A549 (cell line): ENCODE measurements around the gene TNS3. TPM values are rescaled to one million over a fixed set of nuclear protein-coding genes. Genes with fewer than 3 reads are reported as not detected.

Experiments used
- ATAC-seq, 2 experiments: fragments of 200-7000 bp in 1 of 2; fragments of >200 bp in 1 of 2; cut with Nextera tagmentation in 1 of 2; cut with Tn5 transposase in 1 of 2; 3 replicates each; pipeline versions ENCODE4 v1.8.0 to v1.9.1; 2018 to 2020; ENCODE audit warnings: mild to moderate bottlenecking in 1 of 2, moderate library complexity in 1 of 2
- CTCF ChIA-PET: fragments of 300-600 bp; sonication (Branson Sonifier 250); formaldehyde crosslinking; extraction: SDS; loops from one replicate; lab custom pipeline; 2021; ENCODE audit warnings: antibody characterized with exemption, inconsistent platforms; lab: Yijun Ruan, JAX
- POLR2A ChIA-PET: fragments of 350-600 bp; formaldehyde crosslinking; extraction: SDS; loops from one replicate; lab custom pipeline; 2021; ENCODE audit warnings: antibody characterized with exemption, inconsistent platforms; lab: Yijun Ruan, JAX
- DNase-seq, 2 experiments: peaks; one replicate each; pipeline versions ENCODE4 v3.0.0 to v3.0.0-alpha.2; 2011 to 2016; ENCODE audit warnings: low read depth in 1 of 2, low spot score in 1 of 2
- FAIRE-seq: peaks from 2 replicates; lab custom pipeline; 2011; peaks lifted over from hg19 to GRCh38; lab: Jason Lieb, UNC
- H3K27ac ChIP-seq, 2 experiments: fragments of >200 bp; sonication (Bioruptor Twin); formaldehyde crosslinking; 3 replicates each; pipeline ENCODE4 v1.5.1; 2016 to 2017
- H3K4me1 ChIP-seq: fragments of >200 bp; sonication (Bioruptor Twin); formaldehyde crosslinking; 3 replicates; pipeline ENCODE4 v1.6.1; 2016
- H3K4me2 ChIP-seq: fragments of >200 bp; sonication (Bioruptor Twin); formaldehyde crosslinking; 3 replicates; pipeline ENCODE4 v1.6.1; 2016
- H3K4me3 ChIP-seq: fragments of >200 bp; sonication (Bioruptor Twin); formaldehyde crosslinking; 3 replicates; pipeline ENCODE4 v1.5.1; 2016
- H3K9me3 ChIP-seq: fragments of >200 bp; sonication (Bioruptor Twin); formaldehyde crosslinking; 3 replicates; pipeline ENCODE4 v1.6.1; 2016
- BCL3 ChIP-seq: fragments of >200 bp; sonication (Bioruptor Twin); formaldehyde crosslinking; IDR thresholded peaks from 3 replicates; pipeline ENCODE4 v1.6.1; 2016
- CBX2 ChIP-seq: fragments of 200-600 bp; sonication (generic); IDR thresholded peaks from 2 replicates; pipeline ENCODE4 v1.6.1; 2016; ENCODE audit warnings: low read depth, mild to moderate bottlenecking, borderline replicate concordance
- CBX8 ChIP-seq: fragments of 200-600 bp; sonication (generic); IDR thresholded peaks from 2 replicates; pipeline ENCODE4 v1.6.1; 2016
- CEBPB ChIP-seq, 2 experiments: fragments of >200 bp in 1 of 2; sonication (Bioruptor Twin) in 1 of 2; formaldehyde crosslinking in 1 of 2; IDR thresholded peaks; 2 replicates each; pipeline ENCODE4 v1.6.1; 2012 to 2016
- CHD2 ChIP-seq: fragments of 150-350 bp; IDR thresholded peaks from 2 replicates; pipeline ENCODE4 v1.6.1; 2014; ENCODE audit warnings: low read length; ENCODE audit not compliant: partially characterized antibody
- CTCF ChIP-seq: fragments of >200 bp; sonication (Bioruptor Twin); formaldehyde crosslinking; IDR thresholded peaks from 3 replicates; pipeline ENCODE4 v1.5.1; 2016
- E2F6 ChIP-seq: IDR thresholded peaks from 2 replicates; pipeline ENCODE4 v1.6.1; 2012; ENCODE audit warnings: low read depth, borderline replicate concordance
- EHF ChIP-seq: fragments of 250-450 bp; sonication (Bioruptor Pico); IDR thresholded peaks from 2 replicates; pipeline ENCODE4 v1.5.0; 2020; ENCODE audit warnings: mild to moderate bottlenecking
- FOSB ChIP-seq: fragments of 250-450 bp; sonication (Bioruptor Pico); IDR thresholded peaks from 2 replicates; pipeline ENCODE4 v1.5.0; 2020; ENCODE audit warnings: mild to moderate bottlenecking, moderate library complexity
- FOXS1 ChIP-seq: fragments of 250-450 bp; sonication (Bioruptor Pico); IDR thresholded peaks from 2 replicates; pipeline ENCODE4 v1.5.0; 2020; ENCODE audit warnings: mild to moderate bottlenecking, moderate library complexity
- HES2 ChIP-seq: fragments of >200 bp; sonication (Bioruptor Twin); formaldehyde crosslinking; IDR thresholded peaks from 2 replicates; pipeline ENCODE4 v1.6.1; 2016
- HEYL ChIP-seq: fragments of 250-450 bp; sonication (Bioruptor Pico); IDR thresholded peaks from 2 replicates; pipeline ENCODE4 v1.8.0; 2021; ENCODE audit warnings: mild to moderate bottlenecking, moderate library complexity
- HOXB13 ChIP-seq: fragments of 250-450 bp; sonication (Bioruptor Pico); IDR thresholded peaks from 2 replicates; pipeline ENCODE4 v1.5.0; 2020; ENCODE audit warnings: low read depth, mild to moderate bottlenecking, moderate library complexity
- JUNB ChIP-seq: fragments of >200 bp; sonication (Bioruptor Twin); formaldehyde crosslinking; IDR thresholded peaks from 2 replicates; pipeline ENCODE4 v1.6.1; 2016
- KDM5A ChIP-seq: fragments of 200-600 bp; sonication (generic); IDR thresholded peaks from 2 replicates; pipeline ENCODE4 v1.6.1; 2016; ENCODE audit warnings: antibody characterized with exemption, mild to moderate bottlenecking
- MAZ ChIP-seq: fragments of 150-350 bp; IDR thresholded peaks from 2 replicates; pipeline ENCODE4 v1.6.1; 2014; ENCODE audit warnings: antibody characterized with exemption, low read depth, low read length, borderline replicate concordance
- NFE2L2 ChIP-seq: fragments of 150-350 bp; conservative IDR thresholded peaks from 2 replicates; pipeline ENCODE4 v1.6.1; 2014; ENCODE audit warnings: low read length
- NPAS2 ChIP-seq: fragments of 250-450 bp; sonication (Bioruptor Pico); IDR thresholded peaks from 2 replicates; pipeline ENCODE4 v1.8.0; 2022; ENCODE audit warnings: mild to moderate bottlenecking, moderate library complexity, borderline replicate concordance
- NR3C1 ChIP-seq: fragments of >200 bp; sonication (Bioruptor Twin); formaldehyde crosslinking; IDR thresholded peaks from 3 replicates; pipeline ENCODE4 v1.6.1; 2017
- RAD21 ChIP-seq, 2 experiments: fragments of >200 bp in 1 of 2; sonication (Bioruptor Twin) in 1 of 2; formaldehyde crosslinking in 1 of 2; IDR thresholded peaks in 1 of 2; conservative IDR thresholded peaks in 1 of 2; 2 replicates in 1 of 2; 3 replicates in 1 of 2; pipeline ENCODE4 v1.6.1; 2012 to 2018; ENCODE audit warnings: inconsistent platforms in 1 of 2
- RARB ChIP-seq: fragments of 250-450 bp; sonication (Bioruptor Pico); IDR thresholded peaks from 2 replicates; pipeline ENCODE4 v1.8.0; 2021; ENCODE audit warnings: mild to moderate bottlenecking, moderate library complexity
- REST ChIP-seq: fragments of 200-600 bp; sonication (generic); IDR thresholded peaks from 2 replicates; pipeline ENCODE4 v1.6.1; 2016; ENCODE audit warnings: antibody characterized with exemption, mild to moderate bottlenecking, moderate library complexity
- RFX5 ChIP-seq: fragments of 450-650 bp; IDR thresholded peaks from 2 replicates; pipeline ENCODE4 v1.7.1; 2014; ENCODE audit warnings: antibody characterized with exemption, mild to moderate bottlenecking, moderate library complexity
- RNF2 ChIP-seq: fragments of 200-600 bp; sonication (generic); IDR thresholded peaks from 2 replicates; pipeline ENCODE4 v1.6.1; 2016; ENCODE audit warnings: low read depth, mild to moderate bottlenecking, antibody characterized with exemption, moderate library complexity, borderline replicate concordance
- SREBF2 ChIP-seq: fragments of 450-650 bp; IDR thresholded peaks from 2 replicates; pipeline ENCODE4 v1.6.1; 2014; ENCODE audit warnings: mild to moderate bottlenecking, moderate library complexity
- TFCP2L1 ChIP-seq: fragments of 250-450 bp; sonication (Bioruptor Pico); IDR thresholded peaks from 2 replicates; pipeline ENCODE4 v1.5.0; 2021; ENCODE audit warnings: mild to moderate bottlenecking
- USF2 ChIP-seq: fragments of 450-650 bp; IDR thresholded peaks from 2 replicates; pipeline ENCODE4 v1.6.1; 2014; ENCODE audit warnings: antibody characterized with exemption
- ZC3H11A ChIP-seq: fragments of 450-650 bp; IDR thresholded peaks from 2 replicates; pipeline ENCODE4 v1.6.1; 2014; ENCODE audit warnings: antibody characterized with exemption, mild to moderate bottlenecking
- ZFP36 ChIP-seq: fragments of 450-650 bp; IDR thresholded peaks from 2 replicates; pipeline ENCODE4 v1.6.1; 2014; ENCODE audit warnings: borderline replicate concordance; ENCODE audit not compliant: partially characterized antibody
- WGBS: methylation state at CpG from one replicate; pipeline ENCODE4 v1.1.6; 2017; ENCODE audit errors: missing lambda C conversion rate; 5-methylcytosine and 5-hydroxymethylcytosine counted together
- polyA plus RNA-seq, 4 experiments: library from polyadenylated mRNA; depleted of rRNA in 3 of 4; stranded (reverse); fragments of >200 nt; fragmentation: RNase III in 1 of 4; extraction: RNeasy Plus Mini Kit Qiagen cat#74134 plus additional on column Dnase treatment in 1 of 4; gene quantifications; 2 replicates in 3 of 4; 3 replicates in 1 of 4; pipeline ENCODE4 v1.2.3, GENCODE V29; 2011 to 2017

TNS3 gene
- polyA plus RNA-seq, 2 of the 4 experiments (the other 2 are of a cell fraction), result 107 to 134 TPM

GRCh38 chr7:47601119-47601880 lies 19.4 kb upstream of the TNS3 start:
- DNase-seq (peak in 1 of 2 experiments; percentile 93), ATAC-seq (peak; percentile 64 to 72), FAIRE-seq (peak; percentile 93)
- Histone ChIP-seq H3K9me3 (no peaks in the 10 kb centered on the region), H3K4me1 (peaks cover 95% of the 10 kb centered on the region), H3K4me3 (peak overlapping the region; percentile 19; the same call in 2 of the 3 replicates), H3K4me2 (peak overlapping the region; percentile 83), H3K27ac (peak overlapping the region; percentile 99)
- WGBS, result 0% methylated on average over 4 of the region's 4 CpGs
- POLR2A ChIA-PET, result interaction anchor here (0.7 to 3.1 kb wide), 19 partner anchors 9 to 218 kb away, joined by 3 to 62 read pairs (median 7); partner anchors contain the start of gene TNS3
- CTCF ChIA-PET, result interaction anchor here (0.6 to 2.4 kb wide), 11 partner anchors 9 to 218 kb away, joined by 3 to 16 read pairs (median 5); partner anchors contain the start of gene TNS3
- no peak for TF ChIP-seq USF2
- TF ChIP-seq ZC3H11A, result no peak
- TF ChIP-seq FOXS1 (CRISPR knock-in tag), result no peak
- TF ChIP-seq RARB, result peak; percentile 70; the same call in 1 of the 2 replicates
- TF ChIP-seq NPAS2 (CRISPR knock-in tag), result no peak
- no peak for TF ChIP-seq KDM5A
- TF ChIP-seq CBX2, result no peak
- peak in 1 of 2 experiments; percentile 33; a peak in 4 of 5 replicates for TF ChIP-seq RAD21 (conservative IDR thresholded peaks at IDR 0.05 in 1 of 2, IDR thresholded peaks at IDR 0.05 in 1 of 2)
- no peak for TF ChIP-seq CHD2
- no peak for TF ChIP-seq HEYL (CRISPR knock-in tag)
- no peak for TF ChIP-seq ZFP36
- TF ChIP-seq HOXB13 (CRISPR knock-in tag), result peak; percentile 73; the same call in 1 of the 2 replicates
- no peak; the same call in 1 of the 2 replicates for TF ChIP-seq FOSB (CRISPR knock-in tag)
- TF ChIP-seq TFCP2L1 (CRISPR knock-in tag), result peak; percentile 83
- no peak for TF ChIP-seq NFE2L2
- TF ChIP-seq RFX5, result no peak
- peak; percentile 58 for TF ChIP-seq BCL3
- TF ChIP-seq HES2, result 0 out of 2 replicates have a peak, but pooled peaks have one; percentile 12
- TF ChIP-seq CEBPB (IDR thresholded peaks at IDR 0.05), result peak; percentile 93 to 98
- no peak for TF ChIP-seq RNF2
- TF ChIP-seq JUNB, result peak; percentile 93
- no peak for TF ChIP-seq SREBF2
- no peak for TF ChIP-seq REST
- TF ChIP-seq CBX8, result no peak
- TF ChIP-seq EHF (CRISPR knock-in tag), result peak; percentile 83; the same call in 1 of the 2 replicates
- TF ChIP-seq NR3C1, result no peak
- no peak for TF ChIP-seq MAZ
- no peak for TF ChIP-seq CTCF
- 0 out of 2 replicates have a peak, but pooled peaks have one; percentile 34 for TF ChIP-seq E2F6
